HTR-8/SVneo (cell line): Measurements from ENCODE around the gene NUDT5.

Source experiments
- DNase-seq: peaks from one replicate; pipeline ENCODE4 v3.0.0; 2011; ENCODE audit warnings: low spot score, mixed read lengths; ENCODE audit not compliant: insufficient read length
- FAIRE-seq: peaks from 2 replicates; lab custom pipeline; 2011; peaks lifted over from hg19 to GRCh38; lab: Jason Lieb, UNC

The NUDT5 gene

GRCh38 chr10:12207114-12207513 is 11.4 kb upstream of the NUDT5 start:
- FAIRE-seq (no peak), DNase-seq (no peak)

GRCh38 chr10:12205082-12205481 is 9.4 kb upstream of the NUDT5 start:
- DNase-seq = no peak
- FAIRE-seq = no peak

- no peak for FAIRE-seq
- DNase-seq = no peak
Observed at GRCh38 chr10:12202226-12202625, 6.5 kb upstream of the NUDT5 start.

- FAIRE-seq = no peak
- DNase-seq = no peak
Observed at GRCh38 chr10:12201543-12201942, 5.9 kb upstream of the NUDT5 start.

- no peak for FAIRE-seq
- no peak for DNase-seq
Observed at GRCh38 chr10:12200850-12201249, 5.2 kb upstream of the NUDT5 start.

GRCh38 chr10:12198156-12198555 is 2.5 kb upstream of the NUDT5 start:
- no peak for FAIRE-seq
- no peak for DNase-seq

- FAIRE-seq (no peak), DNase-seq (no peak)
Observed at GRCh38 chr10:12196531-12197211, 980 bp upstream of the NUDT5 start.

GRCh38 chr10:12195281-12195602 is 449 bp downstream of the NUDT5 start:
- DNase-seq (no peak), FAIRE-seq (no peak)

- DNase-seq (no peak), FAIRE-seq (no peak)
Observed at GRCh38 chr10:12194752-12195271, 879 bp downstream of the NUDT5 start.

GRCh38 chr10:12193193-12193592 is 2.5 kb downstream of the NUDT5 start:
- FAIRE-seq = no peak
- DNase-seq = no peak

GRCh38 chr10:12191715-12192114 is 4.0 kb downstream of the NUDT5 start:
- no peak for FAIRE-seq
- DNase-seq = no peak

GRCh38 chr10:12189426-12189825 is 6.3 kb downstream of the NUDT5 start:
- FAIRE-seq = no peak
- DNase-seq = no peak

GRCh38 chr10:12188656-12189055 is 7.0 kb downstream of the NUDT5 start:
- DNase-seq (no peak), FAIRE-seq (no peak)

- DNase-seq (no peak), FAIRE-seq (no peak)
Observed at GRCh38 chr10:12187321-12187905, 8.3 kb downstream of the NUDT5 start.

GRCh38 chr10:12186323-12186722 is 9.4 kb downstream of the NUDT5 start:
- DNase-seq (no peak), FAIRE-seq (no peak)

- FAIRE-seq = no peak
- no peak for DNase-seq
Observed at GRCh38 chr10:12184165-12184564, 11.5 kb downstream of the NUDT5 start.

- FAIRE-seq = no peak
- no peak for DNase-seq
Observed at GRCh38 chr10:12181065-12181775, 14.5 kb downstream of the NUDT5 start.

- no peak for FAIRE-seq
- DNase-seq = no peak
Observed at GRCh38 chr10:12180221-12180974, 15.3 kb downstream of the NUDT5 start.

GRCh38 chr10:12179606-12180170 is 16.0 kb downstream of the NUDT5 start:
- DNase-seq = no peak

GRCh38 chr10:12177642-12178041 is 18.0 kb downstream of the NUDT5 start:
- FAIRE-seq = no peak
- DNase-seq = no peak

More at GRCh38 chr10:12179606-12180170, 16.0 kb downstream of the NUDT5 start:
- FAIRE-seq = no peak
